ENCODE results near the gene ERICH6.

Gene ERICH6

GRCh38 chr3:150720444-150720843 is 16.7 kb upstream of the ERICH6 start:
- DNase-seq (ENCODE audit: low read depth, low spot score) = no peak
- no peak overlapping the region for H3K4me3 ChIP-seq (ENCODE audit: low read depth, low read length)
- in situ Hi-C loops (cut with HindIII; ENCODE audit: low sequenced_read_pairs) = no loop called here
- TF ChIP-seq CTCF (IDR thresholded peaks at IDR 0.05; ENCODE audit: low read depth, low read length) = no peak

- in situ Hi-C loops (cut with HindIII; ENCODE audit: low sequenced_read_pairs) = no loop called here
- DNase-seq (ENCODE audit: low read depth, low spot score) = peak; percentile 70
- no peak for TF ChIP-seq CTCF (IDR thresholded peaks at IDR 0.05; ENCODE audit: low read depth, low read length)
- H3K4me3 ChIP-seq (ENCODE audit: low read depth, low read length) = no peak overlapping the region
Measured at GRCh38 chr3:150710097-150710496, 6.4 kb upstream of the ERICH6 start.

- in situ Hi-C loops (cut with HindIII; ENCODE audit: low sequenced_read_pairs) = no loop called here
- TF ChIP-seq CTCF (IDR thresholded peaks at IDR 0.05; ENCODE audit: low read depth, low read length) = peak; percentile 1
- H3K4me3 ChIP-seq (ENCODE audit: low read depth, low read length) = peak overlapping the region; percentile 74
- DNase-seq (ENCODE audit: low read depth, low spot score) = no peak
Measured at GRCh38 chr3:150703299-150703755, 393 bp downstream of the ERICH6 start.

GRCh38 chr3:150699068-150699639 is 4.6 kb downstream of the ERICH6 start:
- H3K4me3 ChIP-seq (ENCODE audit: low read depth, low read length) = no peak overlapping the region
- peak; percentile 38 for DNase-seq (ENCODE audit: low read depth, low spot score)

GRCh38 chr3:150697646-150698045 is 6.1 kb downstream of the ERICH6 start:
- H3K4me3 ChIP-seq (ENCODE audit: low read depth, low read length) = no peak overlapping the region
- no peak for TF ChIP-seq CTCF (IDR thresholded peaks at IDR 0.05; ENCODE audit: low read depth, low read length)
- in situ Hi-C loops (cut with HindIII; ENCODE audit: low sequenced_read_pairs) = no loop called here
- DNase-seq (ENCODE audit: low read depth, low spot score) = peak; percentile 9

More at GRCh38 chr3:150699068-150699639, 4.6 kb downstream of the ERICH6 start:
- no peak for TF ChIP-seq CTCF (IDR thresholded peaks at IDR 0.05; ENCODE audit: low read depth, low read length)
- in situ Hi-C loops (cut with HindIII; ENCODE audit: low sequenced_read_pairs) = no loop called here

- no peak for TF ChIP-seq CTCF (IDR thresholded peaks at IDR 0.05; ENCODE audit: low read depth, low read length)
- H3K4me3 ChIP-seq (ENCODE audit: low read depth, low read length) = no peak overlapping the region
- in situ Hi-C loops (cut with HindIII; ENCODE audit: low sequenced_read_pairs) = no loop called here
- DNase-seq (ENCODE audit: low read depth, low spot score) = no peak
Measured at GRCh38 chr3:150691414-150692040, 12.2 kb downstream of the ERICH6 start.

Data from astrocyte of the spinal cord (primary cell).